Measurements from ENCODE around the gene TM4SF5.
A peak's percentile ranks its signal among the peaks of the same experiment; 100 is the strongest.

Gene TM4SF5

DNA sequence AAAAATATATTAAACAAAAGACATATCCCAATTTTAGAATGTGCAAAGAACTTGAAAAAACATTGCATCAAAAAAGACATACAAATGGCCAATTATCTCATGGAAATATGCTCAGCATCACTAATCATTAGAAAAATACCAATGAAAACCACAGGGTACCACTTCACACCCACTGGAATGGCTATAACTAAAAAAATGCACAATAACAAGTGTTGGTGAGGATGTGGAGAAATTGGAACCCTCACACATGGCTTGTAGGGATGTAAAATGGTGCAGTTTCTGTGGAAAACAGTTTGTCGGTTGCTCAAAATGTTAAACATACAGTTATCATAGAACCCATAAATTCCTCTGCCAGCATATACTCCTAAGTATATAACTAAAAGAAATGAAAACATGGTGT lies 23.5 kb downstream of the TM4SF5 start:
- no peak overlapping the region for H3K4me3 ChIP-seq (replicated peaks; ENCODE audit: low read depth, low read length)
- TF ChIP-seq, protein P1, sequence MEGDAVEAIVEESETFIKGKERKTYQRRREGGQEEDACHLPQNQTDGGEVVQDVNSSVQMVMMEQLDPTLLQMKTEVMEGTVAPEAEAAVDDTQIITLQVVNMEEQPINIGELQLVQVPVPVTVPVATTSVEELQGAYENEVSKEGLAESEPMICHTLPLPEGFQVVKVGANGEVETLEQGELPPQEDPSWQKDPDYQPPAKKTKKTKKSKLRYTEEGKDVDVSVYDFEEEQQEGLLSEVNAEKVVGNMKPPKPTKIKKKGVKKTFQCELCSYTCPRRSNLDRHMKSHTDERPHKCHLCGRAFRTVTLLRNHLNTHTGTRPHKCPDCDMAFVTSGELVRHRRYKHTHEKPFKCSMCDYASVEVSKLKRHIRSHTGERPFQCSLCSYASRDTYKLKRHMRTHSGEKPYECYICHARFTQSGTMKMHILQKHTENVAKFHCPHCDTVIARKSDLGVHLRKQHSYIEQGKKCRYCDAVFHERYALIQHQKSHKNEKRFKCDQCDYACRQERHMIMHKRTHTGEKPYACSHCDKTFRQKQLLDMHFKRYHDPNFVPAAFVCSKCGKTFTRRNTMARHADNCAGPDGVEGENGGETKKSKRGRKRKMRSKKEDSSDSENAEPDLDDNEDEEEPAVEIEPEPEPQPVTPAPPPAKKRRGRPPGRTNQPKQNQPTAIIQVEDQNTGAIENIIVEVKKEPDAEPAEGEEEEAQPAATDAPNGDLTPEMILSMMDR (IDR thresholded peaks at IDR 0.05; ENCODE audit: low read depth, low read length, missing control alignments): no peak
- no peak for DNase-seq (ENCODE audit: extremely low read depth, low read depth)

DNA sequence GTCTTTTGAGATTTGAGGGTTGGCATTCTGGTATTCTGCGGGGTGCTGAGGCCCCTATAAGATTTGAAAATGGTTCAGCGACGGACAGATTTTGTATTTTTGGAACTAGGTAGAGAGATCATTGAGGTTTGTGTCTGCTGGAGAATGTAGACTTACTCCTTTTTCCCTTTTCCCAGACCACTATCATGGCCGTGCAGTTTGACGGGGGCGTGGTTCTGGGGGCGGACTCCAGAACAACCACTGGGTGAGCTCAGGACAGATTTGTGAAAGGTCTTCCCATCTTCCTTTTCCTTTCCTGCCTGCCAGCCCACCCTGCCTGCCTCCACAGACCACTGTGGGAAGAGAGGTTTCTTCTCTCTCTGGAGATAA lies 24.9 kb downstream of the TM4SF5 start:
- no peak for DNase-seq (ENCODE audit: extremely low read depth, low read depth)
- TF ChIP-seq, protein P1 (IDR thresholded peaks at IDR 0.05; ENCODE audit: low read depth, low read length, missing control alignments): no peak
- H3K4me3 ChIP-seq (replicated peaks; ENCODE audit: low read depth, low read length): peak overlapping the region; percentile 98

DNA sequence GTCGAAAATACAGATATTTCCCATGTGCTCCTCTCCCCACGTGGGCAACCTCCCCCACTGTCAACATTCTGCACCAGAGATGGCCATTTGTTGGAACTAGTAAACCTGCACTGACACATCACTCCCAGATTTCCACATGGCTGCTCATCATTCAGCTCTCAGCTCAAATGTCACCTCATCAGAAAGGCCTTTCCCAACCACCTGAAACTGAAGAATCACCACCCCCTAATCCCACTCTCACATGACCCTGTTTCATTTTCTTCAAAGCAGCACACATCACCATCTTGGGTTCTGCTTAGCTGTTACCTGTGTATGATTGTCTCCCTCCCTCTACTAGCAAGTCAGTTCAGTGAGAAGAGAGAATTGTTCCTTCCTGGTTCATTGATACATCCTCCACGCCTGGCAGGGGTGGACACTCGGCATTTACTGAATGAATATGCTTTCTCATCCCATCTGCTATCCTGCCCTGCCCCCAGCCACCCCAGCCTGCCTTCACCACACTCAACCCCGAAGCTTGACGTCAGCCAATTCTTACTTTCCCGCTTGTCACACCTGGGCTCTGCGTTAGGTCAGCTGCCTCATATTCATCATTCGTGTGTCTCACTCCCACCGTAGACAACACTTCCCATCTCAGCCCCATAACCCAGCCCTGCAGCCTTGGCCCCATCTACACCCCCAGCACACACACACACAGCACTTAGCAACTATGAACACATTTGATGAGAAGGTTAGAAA lies 28.9 kb downstream of the TM4SF5 start:
- TF ChIP-seq, protein P1 (IDR thresholded peaks at IDR 0.05; ENCODE audit: low read depth, low read length, missing control alignments): no peak
- no peak for DNase-seq (ENCODE audit: extremely low read depth, low read depth)
- H3K4me3 ChIP-seq (replicated peaks; ENCODE audit: low read depth, low read length): no peak overlapping the region

DNA sequence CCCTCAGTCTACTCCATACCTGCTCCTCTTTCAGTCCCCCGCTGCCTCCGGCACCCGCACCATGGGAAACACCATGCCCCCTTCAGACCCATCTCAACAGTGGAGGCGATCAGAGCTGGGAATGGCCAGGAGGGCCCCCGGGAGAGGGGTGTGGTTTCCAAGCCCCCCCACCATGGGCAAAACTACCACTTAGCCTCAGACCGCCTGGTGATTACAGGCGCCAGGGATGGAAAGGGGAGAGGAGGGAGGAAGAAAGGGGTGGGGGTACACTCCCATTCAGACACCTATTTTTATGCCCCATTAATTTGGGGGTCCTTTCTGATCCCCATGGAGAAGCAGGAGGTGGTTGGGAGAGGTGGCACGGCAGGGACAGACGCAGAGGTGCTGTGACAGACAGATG lies 30.5 kb downstream of the TM4SF5 start, which contains the start of gene C17orf114:
Gene C17orf114 (minus strand): TSS at position 101 of the 400 bp plus-strand sequence.
- no peak for DNase-seq (ENCODE audit: extremely low read depth, low read depth)
- TF ChIP-seq, protein P1 (IDR thresholded peaks at IDR 0.05; ENCODE audit: low read depth, low read length, missing control alignments): no peak
- H3K4me3 ChIP-seq (replicated peaks; ENCODE audit: low read depth, low read length): no peak within 1 kb of the TSS

DNA sequence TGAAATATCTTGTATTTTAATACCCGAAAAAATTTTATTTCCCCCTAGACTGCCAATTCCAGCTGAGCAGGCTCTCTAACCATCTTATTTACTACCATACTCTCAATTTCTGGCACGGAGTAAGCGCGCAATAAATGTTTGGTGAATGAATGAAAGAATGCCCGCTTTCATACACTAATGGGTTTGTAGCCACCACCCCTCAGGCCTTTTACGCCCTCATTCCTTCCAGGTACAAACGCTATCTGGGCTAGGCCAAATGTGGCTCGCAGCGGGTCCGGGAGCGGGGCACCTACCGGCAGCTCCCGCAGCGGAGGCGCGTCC lies 34.7 kb downstream of the TM4SF5 start:
- TF ChIP-seq, protein P1 (IDR thresholded peaks at IDR 0.05; ENCODE audit: low read depth, low read length, missing control alignments): no peak
- no peak for DNase-seq (ENCODE audit: extremely low read depth, low read depth)
- H3K4me3 ChIP-seq (replicated peaks; ENCODE audit: low read depth, low read length): peak overlapping the region; percentile 65

DNA sequence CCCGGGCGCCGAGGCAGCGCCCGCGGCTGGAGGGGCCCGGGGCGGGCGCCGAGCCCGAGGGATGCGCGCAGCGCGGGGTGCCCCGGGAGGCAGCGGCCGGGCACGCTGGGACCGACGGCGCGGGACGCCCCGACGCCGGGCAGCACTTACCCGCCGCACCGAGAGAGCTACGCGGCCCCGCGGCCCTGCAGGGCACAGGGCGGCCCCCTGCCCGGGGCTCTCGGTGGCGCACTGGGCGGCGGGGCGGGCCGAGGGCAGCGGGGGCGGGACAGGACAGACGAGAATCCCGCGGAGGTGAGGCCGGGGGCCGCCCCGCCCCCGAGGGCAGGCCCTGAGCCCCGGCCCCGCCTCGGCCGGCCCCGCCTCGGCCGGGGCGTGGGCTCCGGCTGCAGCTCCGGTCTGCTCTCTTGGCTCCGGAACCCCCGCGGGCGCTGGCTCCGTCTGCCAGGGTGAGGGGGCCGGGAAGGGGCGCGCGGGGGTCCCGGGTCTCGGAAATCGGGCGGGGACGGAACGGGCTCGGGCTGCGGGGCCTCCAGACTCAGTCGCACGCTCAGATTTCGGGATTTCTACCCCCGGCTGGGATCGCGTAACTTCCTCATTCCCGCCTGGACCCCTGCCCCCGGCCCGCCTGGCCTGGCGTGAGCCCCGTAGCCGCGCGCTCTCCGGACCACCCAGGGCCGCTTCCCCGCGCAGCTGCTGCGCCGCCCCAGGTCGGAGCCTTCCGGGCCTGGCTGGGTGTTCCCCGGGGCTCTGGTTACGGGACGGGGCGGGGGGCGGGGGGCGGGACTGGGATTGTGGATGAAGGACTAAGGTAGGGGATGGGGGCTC lies 35.3 kb downstream of the TM4SF5 start, which contains the start of gene PLD2:
Gene PLD2 (plus strand): TSS at position 376 of the 828 bp plus-strand sequence. CDS start 621 bp downstream, outside the sequence.
- TF ChIP-seq, protein P1 (IDR thresholded peaks at IDR 0.05; ENCODE audit: low read depth, low read length, missing control alignments): no peak
- no peak for DNase-seq (ENCODE audit: extremely low read depth, low read depth)
- peak within 1 kb of the TSS; percentile 65 for H3K4me3 ChIP-seq (replicated peaks; ENCODE audit: low read depth, low read length)
